ENCODE data around the gene HSBP1L1. TPM values are rescaled to one million over a fixed set of nuclear protein-coding genes. Genes with fewer than 3 reads are reported as not detected.

Gene HSBP1L1
- total RNA-seq, 1 experiment from 2014 or later: not detected

- Histone ChIP-seq H2AK5ac (ENCODE audit: insufficient read length, low read length) (no peak overlapping the region), H3K79me1 (ENCODE audit: insufficient read depth, low read depth, low read length, poor library complexity, severe bottlenecking) (no peaks in the 10 kb centered on the region), H3K4me1 (ENCODE audit: insufficient read depth, low read length) (no peaks in the 10 kb centered on the region), H2BK15ac (ENCODE audit: low read depth, low read length) (no peak overlapping the region), H4K91ac (ENCODE audit: insufficient read length, low read depth, low read length) (no peak overlapping the region), H3K23ac (ENCODE audit: insufficient read length, low read depth, low read length) (no peak overlapping the region), H3K27ac (ENCODE audit: insufficient read length, low read depth, low read length) (no peak overlapping the region), H3K9me3 (ENCODE audit: control insufficient read depth, low read depth, low read length) (no peaks in the 10 kb centered on the region), H2BK120ac (ENCODE audit: low read depth, low read length, poor library complexity, severe bottlenecking) (no peak overlapping the region), H3K4ac (ENCODE audit: low read depth, low read length) (no peak overlapping the region), H3K79me2 (ENCODE audit: insufficient read depth, low read length) (no peaks in the 10 kb centered on the region), H3K4me2 (ENCODE audit: insufficient read depth, insufficient read length, low read length) (peak overlapping the region; percentile 51), H3K23me2 (ENCODE audit: insufficient read length, low read depth, low read length, poor library complexity, severe bottlenecking) (peaks cover 4% of the 10 kb centered on the region), H3K18ac (ENCODE audit: insufficient read length, low read depth, low read length) (no peak overlapping the region), H3K56ac (ENCODE audit: insufficient read length, low read depth, low read length) (no peak overlapping the region), H4K5ac (ENCODE audit: insufficient read length, low read depth, low read length) (no peak overlapping the region), H2BK12ac (ENCODE audit: insufficient read length, low read depth, low read length) (no peak overlapping the region), H2AFZ (ENCODE audit: low read length) (no peak overlapping the region), H4K8ac (replicated peaks; ENCODE audit: insufficient read length, low read depth, low read length) (no peak overlapping the region), H3T11ph (ENCODE audit: low read length) (no peak overlapping the region), H3K14ac (ENCODE audit: insufficient read depth, low read length) (no peak overlapping the region), H3K9ac (ENCODE audit: extremely low read depth, insufficient read length, low read length) (no peak overlapping the region), H2BK20ac (ENCODE audit: low read depth, low read length, poor library complexity, severe bottlenecking) (no peak overlapping the region), H3K27me3 (ENCODE audit: insufficient read depth, low read length) (peaks cover 15% of the 10 kb centered on the region), H2BK5ac (ENCODE audit: insufficient read length, low read length) (no peak overlapping the region), H4K20me1 (ENCODE audit: control insufficient read depth, insufficient read depth, insufficient read length) (no peaks in the 10 kb centered on the region)
- Mint-ChIP-seq H3K4me1 (peaks cover 11 to 29% of the 10 kb centered on the region in 2 experiments), H3K27ac (no peak overlapping the region), H3K27me3 (ENCODE audit: low read depth) (peaks cover 57% of the 10 kb centered on the region), H3K36me3 (ENCODE audit: insufficient read depth in 1 of 3, low read depth in 3 of 3) (peaks cover 0 to 4% (median 0%) of the 10 kb centered on the region in 3 experiments; a peak in 1 of 7 replicates), H3K9me3 (no peaks in the 10 kb centered on the region), H3K4me3 (peak overlapping the region; percentile 63 to 83)
- TF ChIP-seq CTCF (conservative IDR thresholded peaks at IDR 0.05): no peak
- peak; percentile 4 for DNase-seq
- WGBS (ENCODE audit: extremely low coverage, insufficient read length, low lambda C conversion rate): no CpG with 5 or more reads among the region's 12 CpGs
Measured at GRCh38 chr18:79949697-79950487, 14.6 kb upstream of the HSBP1L1 start.
